H1 (cell line): ENCODE data around the gene ADARB2. TPM values are rescaled to one million over a fixed set of nuclear protein-coding genes. Genes with fewer than 3 reads are reported as not detected.

Experiments used
- CTCF ChIA-PET: fragments of 300-600 bp; sonication (Branson Sonifier 250); formaldehyde crosslinking; loops from one replicate; lab custom pipeline; 2021; ENCODE audit not compliant: partially characterized antibody; lab: Charles Lee
- POLR2A ChIA-PET: fragments of 300-600 bp; sonication (Branson Sonifier 250); formaldehyde crosslinking; loops from one replicate; lab custom pipeline; 2021; ENCODE audit warnings: inconsistent platforms; ENCODE audit not compliant: partially characterized antibody; lab: Charles Lee
- DNase-seq, 2 experiments: peaks; one replicate each; pipeline versions ENCODE4 v3.0.0 to v3.0.0-alpha.2; 2010 to 2022; ENCODE audit warnings: low spot score in 2 of 2, low read depth in 1 of 2, mixed read lengths in 1 of 2
- FAIRE-seq: peaks from 2 replicates; lab custom pipeline; 2011; peaks lifted over from hg19 to GRCh38; lab: Jason Lieb, UNC
- H2AFZ ChIP-seq: 2 replicates; pipeline ENCODE4 v1.8.1; 2012; ENCODE audit warnings: low read length, inconsistent platforms
- H2AK5ac ChIP-seq: 2 replicates; pipeline ENCODE4 v1.6.1; 2013; ENCODE audit warnings: low read depth, low read length
- H2BK120ac ChIP-seq: replicated peaks from 2 replicates; pipeline ENCODE3; 2013; ENCODE audit warnings: low read depth, low read length, inconsistent platforms
- H2BK12ac ChIP-seq: 2 replicates; pipeline ENCODE4 v1.6.1; 2013; ENCODE audit warnings: low read depth, low read length
- H2BK15ac ChIP-seq: 2 replicates; pipeline ENCODE4 v1.6.1; 2013; ENCODE audit warnings: low read length
- H2BK20ac ChIP-seq: 2 replicates; pipeline ENCODE4 v1.6.1; 2013; ENCODE audit warnings: low read length
- H2BK5ac ChIP-seq: 2 replicates; pipeline ENCODE4 v1.6.1; 2013; ENCODE audit warnings: low read depth, low read length
- H3K14ac ChIP-seq: 2 replicates; pipeline ENCODE4 v1.6.1; 2013; ENCODE audit warnings: inconsistent platforms; ENCODE audit not compliant: insufficient read length
- H3K18ac ChIP-seq: 2 replicates; pipeline ENCODE4 v1.6.1; 2013; ENCODE audit warnings: low read length; ENCODE audit errors: extremely low read depth
- H3K23ac ChIP-seq: 2 replicates; pipeline ENCODE4 v1.6.1; 2013; ENCODE audit warnings: inconsistent platforms; ENCODE audit not compliant: insufficient read length
- H3K23me2 ChIP-seq: 2 replicates; pipeline ENCODE4 v1.6.1; 2013; ENCODE audit warnings: low read depth, low read length
- H3K27ac ChIP-seq: 2 replicates; pipeline ENCODE4 v1.6.1; 2011; ENCODE audit warnings: low read depth, low read length, inconsistent platforms
- H3K27me3 ChIP-seq, 4 experiments: replicated peaks in 1 of 4; 1 replicate in 1 of 4; 2 replicates in 3 of 4; pipeline versions ENCODE4 v1.6.1 to v1.8.1; 2011 to 2013; ENCODE audit warnings: low read length in 3 of 4, mild to moderate bottlenecking in 3 of 4, inconsistent platforms in 2 of 4, mixed read lengths in 2 of 4, moderate library complexity in 1 of 4; ENCODE audit not compliant: control insufficient read depth in 3 of 4, insufficient read depth in 3 of 4; ENCODE audit errors: extremely low read depth in 1 of 4
- H3K36me3 ChIP-seq, 4 experiments: 2 replicates each; pipeline versions ENCODE4 v1.6.1 to v1.8.1; 2011 to 2013; ENCODE audit warnings: mild to moderate bottlenecking in 4 of 4, low read length in 3 of 4, moderate library complexity in 2 of 4, control low read depth in 1 of 4, inconsistent platforms in 1 of 4; ENCODE audit not compliant: insufficient read depth in 4 of 4, control insufficient read depth in 2 of 4
- H3K4ac ChIP-seq: replicated peaks from 2 replicates; pipeline ENCODE3; 2013; ENCODE audit warnings: low read length, low read depth, mixed read lengths, inconsistent platforms; ENCODE audit not compliant: insufficient read length
- H3K4me1 ChIP-seq, 4 experiments: replicated peaks in 1 of 4; 1 replicate in 1 of 4; 2 replicates in 3 of 4; pipeline versions ENCODE4 v1.6.1 to v1.8.1; 2011 to 2013; ENCODE audit warnings: low read length in 3 of 4, inconsistent platforms in 2 of 4, mixed read lengths in 1 of 4; ENCODE audit not compliant: insufficient read depth in 4 of 4, control insufficient read depth in 3 of 4
- H3K4me2 ChIP-seq, 2 experiments: 2 replicates each; pipeline versions ENCODE4 v1.6.1 to v1.8.1; 2011 to 2013; ENCODE audit warnings: low read depth in 2 of 2, low read length in 2 of 2, control low read depth in 1 of 2, inconsistent platforms in 1 of 2, mild to moderate bottlenecking in 1 of 2; ENCODE audit not compliant: insufficient read depth in 1 of 2
- H3K4me3 ChIP-seq, 4 experiments: fragments of 200-600, 300-600 bp in 1 of 4; sonication (generic), shearing (Covaris generic), sonication (Bioruptor Twin) in 1 of 4; 2 replicates each; pipeline versions ENCODE4 v1.5.1 to v1.8.1; 2011 to 2016; ENCODE audit warnings: low read length in 4 of 4, low read depth in 3 of 4, control low read depth in 2 of 4, inconsistent platforms in 2 of 4, mild to moderate bottlenecking in 2 of 4, mixed read lengths in 1 of 4, moderate library complexity in 1 of 4; ENCODE audit not compliant: insufficient read depth in 2 of 4; ENCODE audit errors: extremely low read depth in 1 of 4
- H3K56ac ChIP-seq: replicated peaks from 2 replicates; pipeline ENCODE3; 2013; ENCODE audit warnings: low read depth, mild to moderate bottlenecking, mixed read lengths, low read length, inconsistent platforms; ENCODE audit not compliant: insufficient read length
- H3K79me1 ChIP-seq: 2 replicates; pipeline ENCODE4 v1.6.1; 2013; ENCODE audit warnings: low read depth, low read length, control low read depth
- H3K79me2 ChIP-seq, 2 experiments: 2 replicates each; pipeline versions ENCODE4 v1.6.1 to v1.8.1; 2012 to 2013; ENCODE audit warnings: low read length in 2 of 2, mild to moderate bottlenecking in 2 of 2, inconsistent platforms in 1 of 2; ENCODE audit not compliant: insufficient read depth in 2 of 2, control insufficient read depth in 1 of 2
- H3K9ac ChIP-seq, 4 experiments: replicated peaks in 1 of 4; 1 replicate in 1 of 4; 2 replicates in 3 of 4; pipeline versions ENCODE4 v1.6.1 to v1.8.1; 2011 to 2013; ENCODE audit warnings: low read depth in 3 of 4, low read length in 3 of 4, control low read depth in 2 of 4, mild to moderate bottlenecking in 2 of 4, moderate library complexity in 2 of 4, inconsistent platforms in 1 of 4; ENCODE audit errors: extremely low read depth in 1 of 4
- H3K9me3 ChIP-seq, 2 experiments: 2 replicates each; pipeline versions ENCODE4 v1.6.1 to v1.8.1; 2012 to 2013; ENCODE audit warnings: mild to moderate bottlenecking in 2 of 2, moderate library complexity in 2 of 2, control low read depth in 1 of 2, inconsistent platforms in 1 of 2, low read depth in 1 of 2, low read length in 1 of 2, mixed read lengths in 1 of 2; ENCODE audit not compliant: insufficient read depth in 2 of 2
- H4K20me1 ChIP-seq, 2 experiments: replicated peaks in 1 of 2; 2 replicates each; pipeline versions ENCODE3 to v1.8.1; 2011 to 2013; ENCODE audit warnings: inconsistent platforms in 2 of 2, low read length in 2 of 2, mild to moderate bottlenecking in 1 of 2; ENCODE audit not compliant: insufficient read depth in 2 of 2, control insufficient read depth in 1 of 2
- H4K5ac ChIP-seq: 2 replicates; pipeline ENCODE4 v1.6.1; 2013; ENCODE audit warnings: low read length, low read depth, mixed read lengths, inconsistent platforms; ENCODE audit not compliant: insufficient read length
- H4K8ac ChIP-seq: 2 replicates; pipeline ENCODE4 v1.8.0; 2013; ENCODE audit warnings: mild to moderate bottlenecking, moderate library complexity, low read length, inconsistent platforms; ENCODE audit not compliant: insufficient read depth; ENCODE audit errors: extremely low read depth
- H4K91ac ChIP-seq: replicated peaks from 2 replicates; pipeline ENCODE3; 2013; ENCODE audit warnings: low read length, mixed read lengths, inconsistent platforms; ENCODE audit not compliant: insufficient read length
- ASH2L ChIP-seq: fragments of 200-600, 300-600 bp; sonication (generic); IDR thresholded peaks from one replicate; pipeline ENCODE4 v1.7.1; 2017; ENCODE audit warnings: low read length
- CTBP2 ChIP-seq: IDR thresholded peaks from 2 replicates; pipeline ENCODE4 v1.7.0; 2011; ENCODE audit warnings: borderline replicate concordance, mild to moderate bottlenecking, moderate library complexity, mixed read lengths, low read length; ENCODE audit not compliant: insufficient read depth, insufficient read length
- CTCF ChIP-seq, 3 experiments: IDR thresholded peaks; 1 replicate in 2 of 3; 2 replicates in 1 of 3; pipeline versions ENCODE4 v1.5.1 to v1.6.1; 2011; ENCODE audit warnings: low read length in 3 of 3, mild to moderate bottlenecking in 3 of 3, inconsistent platforms in 2 of 3, low read depth in 1 of 3, moderate library complexity in 1 of 3; ENCODE audit not compliant: insufficient read depth in 1 of 3; ENCODE audit errors: control extremely low read depth in 1 of 3
- EGR1 ChIP-seq: IDR thresholded peaks from 2 replicates; pipeline ENCODE4 v1.6.1; 2011; ENCODE audit warnings: low read depth, low read length, borderline replicate concordance
- GABPA ChIP-seq: IDR thresholded peaks from 2 replicates; pipeline ENCODE4 v1.6.1; 2011; ENCODE audit warnings: mild to moderate bottlenecking, low read length, moderate library complexity, borderline replicate concordance; ENCODE audit not compliant: insufficient read depth
- HDAC2 ChIP-seq, 2 experiments: fragments of 300-600 bp in 1 of 2; sonication (generic) in 1 of 2; IDR thresholded peaks; 2 replicates each; pipeline ENCODE4 v1.6.1; 2011 to 2012; ENCODE audit warnings: low read depth in 2 of 2, low read length in 2 of 2, mild to moderate bottlenecking in 2 of 2, moderate library complexity in 2 of 2, borderline replicate concordance in 1 of 2, inconsistent platforms in 1 of 2
- KDM1A ChIP-seq: fragments of 200-600, 300-600 bp; sonication (generic); IDR thresholded peaks from 2 replicates; pipeline ENCODE4 v1.7.1; 2016; ENCODE audit warnings: mild to moderate bottlenecking, low read length, borderline replicate concordance
- RBBP5 ChIP-seq: IDR thresholded peaks from 2 replicates; pipeline ENCODE4 v1.7.1; 2012; ENCODE audit warnings: low read depth, mild to moderate bottlenecking, inconsistent platforms, low read length, moderate library complexity, borderline replicate concordance
- SIX5 ChIP-seq: IDR thresholded peaks from 2 replicates; pipeline ENCODE4 v1.6.1; 2011; ENCODE audit warnings: mild to moderate bottlenecking, low read depth, low read length
- SP4 ChIP-seq: IDR thresholded peaks from 2 replicates; pipeline ENCODE4 v1.6.1; 2012; ENCODE audit warnings: low read length, inconsistent platforms
- SRF ChIP-seq: IDR thresholded peaks from 2 replicates; pipeline ENCODE4 v1.6.1; 2011; ENCODE audit warnings: mild to moderate bottlenecking, low read depth, low read length, moderate library complexity
- TBP ChIP-seq: IDR thresholded peaks from 2 replicates; pipeline ENCODE4 v1.6.1; 2011; ENCODE audit warnings: low read depth, low read length, improper control_type of control experiment
- WGBS, 2 experiments: shearing (Covaris generic) in 1 of 2; methylation state at CpG; one replicate each; pipeline versions ENCODE4 v1.1.6 to v1.1.7; 2013 to 2015; ENCODE audit warnings: low lambda C conversion rate in 2 of 2, mixed read lengths in 2 of 2, inconsistent platforms in 1 of 2, low coverage in 1 of 2, missing lambda C conversion rate in 1 of 2; ENCODE audit not compliant: insufficient replicate concordance in 2 of 2, insufficient coverage in 1 of 2, insufficient read length in 1 of 2; ENCODE audit errors: extremely low coverage in 1 of 2, missing lambda C conversion rate in 1 of 2; 5-methylcytosine and 5-hydroxymethylcytosine counted together
- polyA plus RNA-seq, 7 experiments: library from polyadenylated mRNA; depleted of rRNA in 3 of 7; stranded (reverse) in 5 of 7; unstranded in 2 of 7; fragments of >200 nt in 5 of 7; fragments of 200-250 nt in 2 of 7; gene quantifications; 1 replicate in 5 of 7; 2 replicates in 1 of 7; 4 replicates in 1 of 7; pipeline versions ENCODE4 v1.2.1 to v1.2.3, GENCODE V29; 2011 to 2013; ENCODE audit warnings: missing spikeins in 2 of 7, mixed read lengths in 2 of 7
- total RNA-seq: library from RNA; stranded (reverse); fragmentation: NEBNext Ultra II Directional; extraction: Animal tissue kit (Norgen Biotek cat#: 25700); gene quantifications from 2 replicates; pipeline ENCODE4 v1.2.1, GENCODE V29; 2021

ADARB2 gene
- total and polyA plus RNA-seq, 2 of the 8 experiments (the other 6 are each of a cell fraction or from before 2014, with no cell fraction given) = 2.2 to 2.8 TPM

- H3K23ac ChIP-seq = no peak overlapping the region
- CTCF ChIA-PET = no interaction called here
- H3K27ac ChIP-seq = no peak overlapping the region
- no peak overlapping the region for H2BK120ac ChIP-seq
- H4K20me1 ChIP-seq = no peaks in the 10 kb centered on the region
- H3K18ac ChIP-seq = no peak overlapping the region
- no peaks in the 10 kb centered on the region for H3K79me1 ChIP-seq
- no peak overlapping the region for H2BK20ac ChIP-seq
- H2AFZ ChIP-seq = no peak overlapping the region
- 91% methylated on average over 15 of the region's 15 CpGs; no CpG with 5 or more reads in 1 of the 2 experiments for WGBS, 2 experiments
- H3K9me3 ChIP-seq = peaks cover 0 to 3% of the 10 kb centered on the region in 2 experiments; a peak in 1 of 4 replicates
- H3K9ac ChIP-seq = no peak overlapping the region
- no peaks in the 10 kb centered on the region for H3K36me3 ChIP-seq
- H2BK5ac ChIP-seq = no peak overlapping the region
- no peak overlapping the region for H2BK15ac ChIP-seq
- no peak overlapping the region for H3K4ac ChIP-seq
- H4K8ac ChIP-seq = no peak overlapping the region
- FAIRE-seq (no peak), DNase-seq (no peak)
- H3K14ac ChIP-seq = no peak overlapping the region
- H2AK5ac ChIP-seq = no peak overlapping the region
- peaks cover 3% of the 10 kb centered on the region; the same call in 1 of the 2 replicates for H3K23me2 ChIP-seq
- no peaks in the 10 kb centered on the region; a peak in 1 of 7 replicates for H3K27me3 ChIP-seq
- no peak overlapping the region for H3K56ac ChIP-seq
- no peak overlapping the region for H4K91ac ChIP-seq
- H3K4me2 ChIP-seq = no peak overlapping the region
- POLR2A ChIA-PET = no interaction called here
- no peak overlapping the region for H3K4me3 ChIP-seq
- H2BK12ac ChIP-seq = no peak overlapping the region
- no peaks in the 10 kb centered on the region for H3K79me2 ChIP-seq
- no peaks in the 10 kb centered on the region; a peak in 1 of 7 replicates for H3K4me1 ChIP-seq
- H4K5ac ChIP-seq = no peak overlapping the region
- TF ChIP-seq RBBP5 (no peak), ASH2L (no peak), CTBP2 (no peak), SIX5 (no peak), EGR1 (no peak), TBP (no peak), HDAC2 (IDR thresholded peaks at IDR 0.05; ENCODE audit: borderline replicate concordance in 1 of 2, low read depth in 2 of 2, low read length in 2 of 2) (no peak), SRF (no peak), KDM1A (no peak), CTCF (IDR thresholded peaks at IDR 0.05; ENCODE audit: control extremely low read depth in 1 of 3, insufficient read depth in 1 of 3, low read depth in 1 of 3, low read length in 3 of 3) (no peak), GABPA (no peak), SP4 (no peak)
Observed at GRCh38 chr10:1507436-1507835, 229.9 kb downstream of the ADARB2 start.
